HUDEP-2 (cell line): ENCODE data around the gene RUBCNL.
A peak's percentile ranks its signal among the peaks of the same experiment; 100 is the strongest.

Source experiments
- DNase-seq, 76 experiments: peaks; one replicate each; lab custom pipeline; 2025; ENCODE audit not compliant: unreplicated experiment in 76 of 76; lab: John Stamatoyannopoulos, UW

Gene RUBCNL

GRCh38 chr13:46343279-46343994 is 43.6 kb downstream of the RUBCNL start:
- peak in 59 of 76 experiments; percentile 1 to 71 (median 36) for DNase-seq

DNA sequence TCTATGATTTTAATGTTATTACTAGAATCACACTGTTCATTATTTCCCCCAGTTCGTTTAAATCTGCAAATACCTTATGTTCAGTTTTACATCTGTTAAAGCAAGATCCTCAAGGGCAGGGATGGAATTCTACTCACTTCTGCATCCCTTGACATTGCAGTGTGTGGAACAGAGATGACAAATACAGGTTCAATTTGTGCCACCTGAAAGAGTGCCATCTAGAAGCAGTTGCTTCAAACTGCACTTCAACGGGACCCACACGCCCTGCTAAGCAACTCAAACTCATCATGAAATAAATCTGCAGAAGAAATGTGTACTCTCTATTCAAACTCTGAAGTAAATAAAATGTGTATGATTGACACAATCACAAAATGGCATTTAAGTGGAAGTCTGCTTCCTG is 44.5 kb downstream of the RUBCNL start:
- no peak for DNase-seq

GRCh38 chr13:46341112-46341711 is 45.8 kb downstream of the RUBCNL start:
- DNase-seq: no peak

GRCh38 chr13:46340631-46341111 is 46.4 kb downstream of the RUBCNL start:
- no peak for DNase-seq

GRCh38 chr13:46340011-46340410 is 47.0 kb downstream of the RUBCNL start:
- no peak for DNase-seq

DNA sequence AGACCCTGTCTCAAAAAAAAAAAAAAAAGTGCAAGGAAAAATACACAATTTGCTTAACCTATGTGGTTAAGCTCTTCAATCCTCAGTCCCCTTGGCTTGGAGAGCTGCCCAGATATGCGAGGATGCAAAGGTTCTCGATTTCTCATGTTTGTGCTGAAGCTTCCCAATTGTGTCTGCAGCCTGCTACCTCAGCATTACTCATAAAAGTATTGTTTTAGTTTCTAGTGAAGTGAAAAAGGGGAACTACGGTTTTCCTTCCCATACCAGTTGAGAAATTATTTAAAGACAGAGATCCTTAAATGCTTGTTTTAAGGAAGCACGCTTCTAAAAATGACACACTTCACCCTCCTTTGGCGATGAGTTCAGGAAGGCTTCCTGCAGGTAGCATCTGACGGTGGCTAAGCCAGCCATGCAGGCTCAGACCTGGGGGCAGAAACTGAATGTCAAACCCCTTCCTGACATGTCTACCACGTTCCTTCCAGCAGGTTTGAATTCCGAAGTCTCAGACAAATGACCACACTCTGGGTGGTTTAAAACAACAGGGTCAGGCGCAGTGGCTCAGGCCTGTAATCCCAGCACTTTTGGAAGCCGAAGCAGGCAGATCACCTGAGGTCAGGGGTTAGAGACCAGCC is 47.9 kb downstream of the RUBCNL start:
- DNase-seq: no peak

- no peak for DNase-seq
Observed at GRCh38 chr13:46337700-46338099, 49.4 kb downstream of the RUBCNL start.

- DNase-seq: peak in 5 of 76 experiments; percentile 3 to 12 (median 6)
Observed at GRCh38 chr13:46334035-46334822, 52.8 kb downstream of the RUBCNL start.

- DNase-seq: no peak
Observed at GRCh38 chr13:46332772-46333171, 54.3 kb downstream of the RUBCNL start.

- DNase-seq: no peak
Observed at GRCh38 chr13:46329624-46330023, 57.4 kb downstream of the RUBCNL start.

- DNase-seq: no peak
Observed at GRCh38 chr13:46327246-46327645, 59.8 kb downstream of the RUBCNL start.

DNA sequence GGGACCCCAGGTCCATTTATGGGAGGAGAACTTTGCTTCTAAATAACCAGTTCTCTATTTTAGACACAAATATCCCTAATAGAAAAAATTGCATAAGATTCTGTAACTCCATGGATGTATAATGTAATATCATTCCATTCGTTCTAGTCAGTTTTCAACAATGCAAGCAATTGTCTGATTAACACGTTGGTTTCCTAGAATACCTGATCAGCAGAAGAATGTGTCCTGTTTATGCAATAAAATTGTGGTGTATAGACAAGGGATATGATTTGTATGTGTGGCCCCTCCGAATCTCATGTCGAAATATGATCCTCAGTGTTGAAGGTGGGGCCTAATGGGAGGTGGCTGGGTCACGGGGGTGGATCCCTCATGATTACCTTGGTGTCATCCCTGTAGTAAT is 62.1 kb downstream of the RUBCNL start:
- DNase-seq: no peak

DNA sequence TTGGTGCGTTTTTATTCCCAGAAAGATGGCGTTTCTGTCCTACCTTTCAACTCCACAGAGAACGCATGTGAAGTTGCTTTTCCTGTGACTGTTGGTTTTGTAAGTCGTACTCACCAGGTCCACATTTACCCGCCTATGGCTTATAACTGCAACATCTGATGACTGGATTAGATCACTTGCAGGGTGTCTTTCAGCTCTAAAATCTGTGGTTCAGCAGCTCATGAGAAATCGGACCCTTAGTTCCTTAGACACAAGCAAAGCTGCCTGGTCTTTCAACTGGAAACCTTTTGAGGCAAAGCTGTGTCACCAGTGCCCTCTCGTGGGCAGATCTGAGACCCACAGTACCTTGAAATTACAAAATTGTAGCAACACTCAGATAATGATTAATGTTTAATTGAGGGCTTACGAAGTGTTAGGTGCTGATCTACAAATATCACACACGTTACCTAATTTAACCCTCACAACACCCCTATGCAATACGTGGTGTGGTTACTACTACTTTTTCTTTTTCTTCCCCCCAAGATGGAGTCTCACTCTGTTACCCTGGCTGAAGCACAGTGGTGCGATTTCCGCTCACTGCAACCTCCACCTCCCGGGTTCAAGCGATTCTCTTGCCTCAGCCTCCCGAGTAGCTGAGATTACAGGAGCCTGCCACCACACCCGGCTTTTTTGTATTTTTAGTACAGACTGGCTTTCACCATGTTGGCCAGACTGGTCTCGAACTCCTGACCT is 65.4 kb downstream of the RUBCNL start:
- DNase-seq: peak in 28 of 76 experiments; percentile 1 to 50 (median 15)

DNA sequence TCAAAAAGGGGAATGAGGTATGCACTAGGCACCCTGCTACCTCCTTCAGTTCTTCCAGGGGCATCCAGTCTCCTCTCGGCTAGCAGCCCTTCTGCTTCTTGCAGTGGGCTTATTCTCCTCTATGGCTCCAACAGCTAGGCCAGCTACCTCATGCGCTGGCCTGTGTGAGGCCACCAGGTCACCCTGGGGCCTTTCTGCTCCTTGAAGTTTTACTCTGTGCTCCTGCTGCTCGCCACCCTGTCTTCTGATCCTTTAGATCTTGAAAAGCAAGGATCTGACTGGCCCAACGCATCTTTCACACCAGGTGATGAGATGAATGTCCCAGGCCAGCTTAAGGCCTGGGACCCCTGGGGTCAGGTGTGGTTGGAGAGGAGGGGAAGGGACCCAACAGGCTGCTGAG is 66.2 kb downstream of the RUBCNL start:
- DNase-seq: no peak

DNA sequence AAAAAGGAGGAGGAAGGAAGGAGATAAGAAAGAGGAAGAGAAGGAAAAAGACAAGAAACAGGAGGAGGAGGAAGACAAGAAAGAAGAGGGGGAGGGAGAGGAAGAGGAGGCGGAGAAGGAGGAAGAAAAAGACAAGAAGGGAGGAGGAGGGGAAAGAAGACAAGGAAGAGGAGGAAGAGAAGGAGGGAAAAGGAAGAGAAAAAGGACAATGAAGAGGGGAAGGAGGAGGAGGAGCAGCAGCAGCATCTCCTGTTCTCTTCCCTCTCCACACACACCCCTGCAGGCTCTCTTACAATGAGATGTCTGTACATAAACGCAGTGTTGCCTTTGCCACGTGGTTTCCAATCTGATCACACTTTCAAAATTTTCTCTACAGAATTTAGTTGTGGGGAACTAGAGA is 66.6 kb downstream of the RUBCNL start:
- no peak for DNase-seq

- no peak for DNase-seq
Observed at GRCh38 chr13:46318986-46319385, 68.1 kb downstream of the RUBCNL start.

DNA sequence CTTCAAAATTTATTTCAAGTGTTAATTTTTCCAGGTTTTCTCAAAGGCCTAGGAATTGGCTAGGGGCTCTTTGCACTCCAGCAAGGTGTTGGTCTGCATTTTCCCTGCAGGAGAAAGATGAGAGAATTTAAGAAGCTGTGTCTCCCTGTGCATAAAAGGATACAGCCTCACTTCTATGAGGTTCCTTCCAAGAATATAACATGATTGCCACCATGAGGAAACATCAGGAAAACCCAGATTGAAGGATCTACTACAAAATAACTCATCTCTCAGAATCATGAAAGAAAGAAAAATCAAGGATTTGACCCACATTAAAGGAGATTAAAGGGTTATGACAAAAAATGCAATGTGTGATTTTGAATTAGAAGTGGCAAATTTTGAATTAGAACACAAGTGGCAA is 69.9 kb downstream of the RUBCNL start:
- no peak for DNase-seq

- DNase-seq: no peak
Observed at GRCh38 chr13:46315491-46316075, 71.5 kb downstream of the RUBCNL start.

DNA sequence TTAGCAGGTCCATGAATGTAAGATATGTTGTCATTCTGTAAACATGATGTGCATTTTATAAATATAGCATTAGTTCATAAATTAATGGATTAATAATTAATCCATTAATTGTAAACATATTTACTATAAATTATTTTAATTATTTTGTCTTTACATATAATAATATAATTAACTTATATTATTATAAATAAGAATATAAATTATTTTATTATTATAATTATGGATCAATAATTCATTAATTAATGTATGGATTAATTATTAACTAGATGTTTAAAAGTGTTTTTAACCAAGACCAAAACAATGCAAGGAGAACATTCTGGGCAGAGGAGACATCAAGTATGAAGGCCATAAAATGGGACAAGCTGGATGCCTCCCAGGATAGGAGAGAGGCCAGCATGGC is 72.0 kb downstream of the RUBCNL start:
- DNase-seq: no peak

GRCh38 chr13:46314587-46314986 is 72.5 kb downstream of the RUBCNL start:
- DNase-seq: no peak
